ENCODE results near the gene HSD3B2. TPM values are rescaled to one million over a fixed set of nuclear protein-coding genes. Genes with fewer than 3 reads are reported as not detected.

HSD3B2 gene
- total RNA-seq, 6 experiments from 2014 or later = not detected

- no peaks in the 10 kb centered on the region for H3K4me1 Mint-ChIP-seq (ENCODE audit: low read depth)
- no peak for TF ChIP-seq CTCF (IDR thresholded peaks at IDR 0.05)
These were observed 14.7 kb downstream of the HSD3B2 start for GRCh38 chr1:119429687-119430086.

GRCh38 chr1:119430486-119430885, 15.5 kb downstream of the HSD3B2 start:
- no peak for TF ChIP-seq CTCF (IDR thresholded peaks at IDR 0.05)
- Mint-ChIP-seq H3K27me3 (ENCODE audit: insufficient read depth) (peaks cover 28% of the 10 kb centered on the region), H3K4me3 (no peak overlapping the region), H3K36me3 (ENCODE audit: low read depth) (no peaks in the 10 kb centered on the region), H3K27ac (no peak overlapping the region), H3K9me3 (no peaks in the 10 kb centered on the region), H3K4me1 (ENCODE audit: low read depth) (no peaks in the 10 kb centered on the region)
- DNase-seq = no peak

More at GRCh38 chr1:119429687-119430086, 14.7 kb downstream of the HSD3B2 start:
- DNase-seq = no peak
- Mint-ChIP-seq H3K4me3 (no peak overlapping the region), H3K27me3 (ENCODE audit: insufficient read depth) (peaks cover 28% of the 10 kb centered on the region), H3K27ac (no peak overlapping the region), H3K36me3 (ENCODE audit: low read depth) (no peaks in the 10 kb centered on the region), H3K9me3 (no peaks in the 10 kb centered on the region)

GRCh38 chr1:119431836-119432235, 16.9 kb downstream of the HSD3B2 start:
- no peaks in the 10 kb centered on the region for H3K4me1 Mint-ChIP-seq (ENCODE audit: low read depth)
- no peak for TF ChIP-seq CTCF (IDR thresholded peaks at IDR 0.05)
- H3K36me3 Mint-ChIP-seq (ENCODE audit: low read depth) = no peaks in the 10 kb centered on the region
- no peak overlapping the region for H3K4me3 Mint-ChIP-seq
- no peak overlapping the region for H3K27ac Mint-ChIP-seq
- H3K9me3 Mint-ChIP-seq = no peaks in the 10 kb centered on the region
- peaks cover 28% of the 10 kb centered on the region for H3K27me3 Mint-ChIP-seq (ENCODE audit: insufficient read depth)
- no peak for DNase-seq

GRCh38 chr1:119435052-119435451, 20.1 kb downstream of the HSD3B2 start:
- H3K36me3 Mint-ChIP-seq (ENCODE audit: low read depth) = no peaks in the 10 kb centered on the region
- H3K4me3 Mint-ChIP-seq = no peak overlapping the region
- H3K9me3 Mint-ChIP-seq = no peaks in the 10 kb centered on the region
- H3K27ac Mint-ChIP-seq = no peak overlapping the region
- H3K27me3 Mint-ChIP-seq (ENCODE audit: insufficient read depth) = peaks cover 24% of the 10 kb centered on the region
- H3K4me1 Mint-ChIP-seq (ENCODE audit: low read depth) = no peaks in the 10 kb centered on the region
- DNase-seq = no peak
- TF ChIP-seq CTCF (IDR thresholded peaks at IDR 0.05) = no peak

GRCh38 chr1:119438761-119439160, 23.8 kb downstream of the HSD3B2 start:
- Mint-ChIP-seq H3K36me3 (ENCODE audit: low read depth) (no peaks in the 10 kb centered on the region), H3K4me1 (ENCODE audit: low read depth) (no peaks in the 10 kb centered on the region), H3K4me3 (no peak overlapping the region), H3K27me3 (ENCODE audit: insufficient read depth) (peaks cover 17% of the 10 kb centered on the region; the same call in 1 of the 2 replicates), H3K9me3 (no peaks in the 10 kb centered on the region), H3K27ac (no peak overlapping the region)
- DNase-seq = no peak
- TF ChIP-seq CTCF (IDR thresholded peaks at IDR 0.05) = no peak
